AG09319 (cell line): ENCODE results near the gene CXCL12.

Experiments used
- DNase-seq: peaks from one replicate; pipeline ENCODE4 v3.0.0-alpha.2; 2010; ENCODE audit warnings: low read depth; ENCODE audit errors: extremely low read depth
- CTCF ChIP-seq: IDR thresholded peaks from 2 replicates; pipeline ENCODE4 v1.5.1; 2011; ENCODE audit warnings: low read depth, mild to moderate bottlenecking, inconsistent platforms, low read length, moderate library complexity

Gene CXCL12

GRCh38 chr10:44330431-44330830 is 54.5 kb downstream of the CXCL12 start:
- DNase-seq, result no peak
- no peak for TF ChIP-seq CTCF

GRCh38 chr10:44327461-44327860 is 57.4 kb downstream of the CXCL12 start:
- TF ChIP-seq CTCF, result no peak
- DNase-seq, result no peak
